Pulmonary artery endothelial cell (primary cell): ENCODE data around the gene CYP4X1. TPM values are rescaled to one million over a fixed set of nuclear protein-coding genes. Genes with fewer than 3 reads are reported as not detected.
"Not testable (repeated sequence)": the region's sequence is repeated elsewhere in the genome, so short reads cannot be mapped to it uniquely, and the experiment has no call there.

Experiments
- DNase-seq: peaks from one replicate; pipeline ENCODE4 v3.0.0-alpha.2; 2011; ENCODE audit warnings: low read depth, low spot score
- total RNA-seq: library from RNA; depleted of rRNA; stranded (reverse); fragments of >200 nt; gene quantifications from 2 replicates; pipeline ENCODE4 v1.2.3, GENCODE V29; 2014

CYP4X1 gene
- total RNA-seq, 1 donor from 2014 or later: 2.0 TPM

DNA sequence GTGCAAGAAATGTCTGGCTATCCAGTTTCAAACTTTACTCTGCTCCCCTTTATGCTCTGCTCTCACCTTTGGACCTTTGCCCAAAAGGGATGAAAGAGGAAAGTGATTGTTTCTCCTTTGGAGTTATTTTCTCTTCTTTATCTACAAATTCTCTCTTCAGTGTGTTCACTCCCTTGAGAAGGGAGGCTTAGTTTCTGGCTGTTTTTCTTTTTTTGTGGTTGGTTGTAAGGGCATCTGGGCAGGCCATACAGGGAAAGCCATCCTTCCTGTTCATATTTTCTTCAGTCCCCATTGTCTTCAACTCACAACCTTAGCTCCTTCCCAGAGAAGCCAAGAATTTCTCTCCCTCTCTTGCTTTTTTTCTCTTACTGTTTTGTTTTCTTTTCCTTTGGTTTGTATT is 46.0 kb downstream of the CYP4X1 start:
- DNase-seq: not testable (repeated sequence)

DNA sequence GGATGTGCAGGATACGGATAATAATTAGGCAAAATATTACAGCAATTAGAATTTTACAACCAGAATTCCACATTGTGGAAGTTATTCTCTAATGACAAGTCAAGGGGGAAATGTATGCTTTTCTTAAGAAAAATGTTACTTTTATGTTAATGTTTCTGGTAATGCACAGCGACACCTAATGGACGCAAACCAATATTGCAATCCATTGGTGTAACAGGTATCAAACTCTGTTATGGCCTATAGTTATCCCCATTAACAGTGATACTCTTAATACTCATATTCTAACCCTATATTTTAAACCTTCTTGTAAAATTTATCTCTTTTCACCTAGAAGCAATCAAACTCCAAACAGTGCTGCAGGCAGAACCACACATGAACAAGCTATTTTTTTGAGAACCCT is 65.9 kb downstream of the CYP4X1 start:
- DNase-seq: not testable (repeated sequence)

DNA sequence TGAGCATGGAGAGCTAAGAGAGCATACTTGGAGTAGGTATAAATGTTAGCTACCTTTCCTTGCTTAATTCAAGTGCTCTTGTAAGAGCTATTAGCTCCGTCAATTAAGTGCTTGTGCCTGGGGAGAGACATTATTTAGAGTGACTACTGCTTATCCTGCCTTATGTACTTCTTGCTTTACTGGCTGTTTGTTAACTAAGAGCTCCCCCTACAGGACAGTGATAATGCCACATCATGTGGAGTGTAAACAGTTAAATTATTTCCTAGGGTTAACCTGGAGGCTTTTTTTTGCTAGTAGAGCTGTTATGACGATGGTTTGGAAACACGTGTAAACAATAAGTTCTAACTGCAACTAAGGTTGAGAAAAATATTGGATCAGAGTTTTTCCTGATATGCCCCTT is 68.0 kb downstream of the CYP4X1 start:
- not testable (repeated sequence) for DNase-seq

Other genes starting within 250 kb of the CYP4X1 start
- not detected in 2 replicates for gene CYP4B1, start 224.6 kb upstream of the CYP4X1 start, total RNA-seq
- not detected in 2 replicates for gene CYP4A11, start 82.2 kb upstream of the CYP4X1 start, total RNA-seq
- gene CYP4Z1, start 43.6 kb downstream of the CYP4X1 start, total RNA-seq: not detected in 2 replicates
- gene CYP4A22, start 113.8 kb downstream of the CYP4X1 start, total RNA-seq: not detected in 2 replicates
- 0.20 TPM in 1 of 2 replicates, not detected in the other for gene PDZK1IP1, start 166.4 kb downstream of the CYP4X1 start, total RNA-seq
- gene TAL1, start 208.6 kb downstream of the CYP4X1 start, total RNA-seq: 37.9 and 54.0 TPM in 2 replicates